HFFc6 (cell line): Measurements from ENCODE around the gene HYOU1. TPM values are rescaled to one million over a fixed set of nuclear protein-coding genes. Genes with fewer than 3 reads are reported as not detected.
A peak's percentile ranks its signal among the peaks of the same experiment; 100 is the strongest.

Experiments used
- DNase-seq: peaks from one replicate; pipeline ENCODE4 v3.0.0-alpha.2; 2018
- H3K27ac Mint-ChIP-seq: 2 replicates; pipeline ENCODE4 v1.8.0; 2020; ENCODE audit warnings: mild to moderate bottlenecking, mixed read lengths
- H3K27me3 Mint-ChIP-seq: 2 replicates; pipeline ENCODE4 v1.8.0; 2021; ENCODE audit warnings: mild to moderate bottlenecking, moderate library complexity, mixed read lengths; ENCODE audit not compliant: insufficient read depth
- H3K36me3 Mint-ChIP-seq: 2 replicates; pipeline ENCODE4 v1.8.0; 2021; ENCODE audit warnings: low read depth, mixed read lengths
- H3K4me1 Mint-ChIP-seq: 2 replicates; pipeline ENCODE4 v1.8.0; 2020; ENCODE audit warnings: low read depth, mixed read lengths
- H3K4me3 Mint-ChIP-seq: 2 replicates; pipeline ENCODE4 v1.8.0; 2020; ENCODE audit warnings: mild to moderate bottlenecking, moderate library complexity, mixed read lengths
- H3K9me3 Mint-ChIP-seq: 2 replicates; pipeline ENCODE4 v1.8.0; 2020; ENCODE audit warnings: mild to moderate bottlenecking, mixed read lengths
- CTCF ChIP-seq: fragments of 200-600 bp; sonication (generic); IDR thresholded peaks from 2 replicates; pipeline ENCODE4 v1.5.0; 2021; ENCODE audit warnings: antibody characterized with exemption, mild to moderate bottlenecking
- total RNA-seq, 6 experiments: library from RNA; stranded (reverse); fragmentation: NEBNext Ultra II Directional; extraction: Animal tissue kit (Norgen Biotek cat#: 25700); gene quantifications; 2 replicates in 1 of 6; 3 replicates in 5 of 6; pipeline ENCODE4 v1.2.3, GENCODE V29; 2021

HYOU1 gene
- total RNA-seq, 6 experiments from 2014 or later, result 141 to 180 (median 163) TPM

GRCh38 chr11:119100994-119101758 lies 44.2 kb upstream of the HYOU1 start:
- Mint-ChIP-seq H3K9me3 (no peaks in the 10 kb centered on the region), H3K4me1 (peaks cover 32% of the 10 kb centered on the region), H3K36me3 (peaks cover 9% of the 10 kb centered on the region; the same call in 1 of the 2 replicates), H3K27me3 (no peaks in the 10 kb centered on the region), H3K4me3 (peak overlapping the region; percentile 91), H3K27ac (peak overlapping the region; percentile 98)
- peak; percentile 36; the same call in 1 of the 2 replicates for TF ChIP-seq CTCF
- no peak for DNase-seq

GRCh38 chr11:119100246-119100970 lies 43.4 kb upstream of the HYOU1 start:
- H3K4me1 Mint-ChIP-seq, result peaks cover 37% of the 10 kb centered on the region
- peak; percentile 72 for TF ChIP-seq CTCF
- peak overlapping the region; percentile 98 for H3K27ac Mint-ChIP-seq
- peak overlapping the region; percentile 91 for H3K4me3 Mint-ChIP-seq
- peak; percentile 52 for DNase-seq
- peaks cover under 1% of the 10 kb centered on the region; the same call in 1 of the 2 replicates for H3K27me3 Mint-ChIP-seq
- H3K36me3 Mint-ChIP-seq, result peaks cover 9% of the 10 kb centered on the region; the same call in 1 of the 2 replicates
- H3K9me3 Mint-ChIP-seq, result 0 out of 2 replicates have a peak, but pooled peaks cover under 1% of the 10 kb centered on the region

- no peak overlapping the region for H3K27ac Mint-ChIP-seq
- peaks cover 9% of the 10 kb centered on the region; the same call in 1 of the 2 replicates for H3K36me3 Mint-ChIP-seq
- H3K4me3 Mint-ChIP-seq, result peak overlapping the region; percentile 91
- peaks cover 30% of the 10 kb centered on the region for H3K4me1 Mint-ChIP-seq
- H3K9me3 Mint-ChIP-seq, result 0 out of 2 replicates have a peak, but pooled peaks cover 5% of the 10 kb centered on the region
- DNase-seq, result no peak
- peaks cover 7% of the 10 kb centered on the region for H3K27me3 Mint-ChIP-seq
- no peak for TF ChIP-seq CTCF
These were observed 42.7 kb upstream of the HYOU1 start for GRCh38 chr11:119099711-119100110.

GRCh38 chr11:119095066-119095880 lies 38.3 kb upstream of the HYOU1 start:
- Mint-ChIP-seq H3K9me3 (0 out of 2 replicates have a peak, but pooled peaks cover 5% of the 10 kb centered on the region), H3K27me3 (peaks cover 10% of the 10 kb centered on the region), H3K36me3 (peaks cover 28% of the 10 kb centered on the region), H3K4me3 (peak overlapping the region; percentile 94), H3K27ac (peak overlapping the region; percentile 89), H3K4me1 (peaks cover 44% of the 10 kb centered on the region)
- DNase-seq, result peak; percentile 100
- TF ChIP-seq CTCF, result peak; percentile 40

GRCh38 chr11:119094816-119095065 lies 37.7 kb upstream of the HYOU1 start:
- peaks cover 28% of the 10 kb centered on the region for H3K36me3 Mint-ChIP-seq
- peak; percentile 87 for DNase-seq
- peak overlapping the region; percentile 89 for H3K27ac Mint-ChIP-seq
- peaks cover 10% of the 10 kb centered on the region for H3K27me3 Mint-ChIP-seq
- peak overlapping the region; percentile 94 for H3K4me3 Mint-ChIP-seq
- H3K9me3 Mint-ChIP-seq, result 0 out of 2 replicates have a peak, but pooled peaks cover 5% of the 10 kb centered on the region
- peaks cover 38% of the 10 kb centered on the region for H3K4me1 Mint-ChIP-seq
- peak; percentile 85 for TF ChIP-seq CTCF
